Fibroblast of skin of left quadriceps (primary cell): ENCODE results near the gene LEKR1.
"Not testable (repeated sequence)": the region's sequence is repeated elsewhere in the genome, so short reads cannot be mapped to it uniquely, and the experiment has no call there.

Experiments used
- DNase-seq, 2 experiments: peaks; one replicate each; pipeline ENCODE4 v3.0.0-alpha.2; 2013; ENCODE audit warnings: low read depth in 2 of 2

The LEKR1 gene

DNA sequence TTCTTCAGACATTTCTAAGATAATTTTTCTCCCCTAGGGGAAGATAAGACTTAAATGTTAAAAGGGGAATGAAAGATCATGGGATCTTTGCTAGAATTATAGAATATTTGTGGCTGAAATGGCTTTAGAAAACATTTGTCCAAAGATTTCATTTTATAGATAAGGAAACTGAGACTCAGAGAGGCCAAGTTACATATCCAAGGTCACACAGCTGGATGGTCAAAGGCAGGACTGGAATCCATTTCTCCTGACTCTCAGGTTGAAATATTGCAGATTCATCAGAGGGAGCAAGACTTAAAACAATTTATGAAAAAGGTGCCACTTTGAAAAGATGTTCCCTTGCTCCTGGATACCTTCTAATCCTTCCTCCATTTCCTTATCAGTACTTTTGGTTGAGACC, 19.5 kb upstream of the LEKR1 start:
- DNase-seq = no peak

DNA sequence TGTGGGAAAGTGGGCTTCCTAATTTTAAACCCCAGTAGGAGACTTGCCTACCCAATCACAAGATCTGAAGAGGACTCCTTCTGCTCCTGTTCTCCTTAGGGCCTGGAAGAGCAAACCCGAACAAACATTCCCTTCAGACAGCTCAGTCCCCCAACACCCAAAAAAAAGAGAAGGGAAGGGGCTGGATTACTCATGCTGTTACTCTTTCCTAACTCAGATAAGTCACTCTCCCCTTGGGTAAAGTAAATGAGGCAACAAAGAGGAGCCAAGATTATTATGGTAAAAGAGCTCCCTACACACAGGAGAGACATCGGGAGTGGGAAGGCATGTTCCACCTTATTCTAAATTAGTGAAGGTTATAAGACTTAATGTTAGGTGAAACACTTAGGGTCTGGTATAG, 18.1 kb upstream of the LEKR1 start:
- DNase-seq = peak in 1 of 2 experiments; percentile 13

DNA sequence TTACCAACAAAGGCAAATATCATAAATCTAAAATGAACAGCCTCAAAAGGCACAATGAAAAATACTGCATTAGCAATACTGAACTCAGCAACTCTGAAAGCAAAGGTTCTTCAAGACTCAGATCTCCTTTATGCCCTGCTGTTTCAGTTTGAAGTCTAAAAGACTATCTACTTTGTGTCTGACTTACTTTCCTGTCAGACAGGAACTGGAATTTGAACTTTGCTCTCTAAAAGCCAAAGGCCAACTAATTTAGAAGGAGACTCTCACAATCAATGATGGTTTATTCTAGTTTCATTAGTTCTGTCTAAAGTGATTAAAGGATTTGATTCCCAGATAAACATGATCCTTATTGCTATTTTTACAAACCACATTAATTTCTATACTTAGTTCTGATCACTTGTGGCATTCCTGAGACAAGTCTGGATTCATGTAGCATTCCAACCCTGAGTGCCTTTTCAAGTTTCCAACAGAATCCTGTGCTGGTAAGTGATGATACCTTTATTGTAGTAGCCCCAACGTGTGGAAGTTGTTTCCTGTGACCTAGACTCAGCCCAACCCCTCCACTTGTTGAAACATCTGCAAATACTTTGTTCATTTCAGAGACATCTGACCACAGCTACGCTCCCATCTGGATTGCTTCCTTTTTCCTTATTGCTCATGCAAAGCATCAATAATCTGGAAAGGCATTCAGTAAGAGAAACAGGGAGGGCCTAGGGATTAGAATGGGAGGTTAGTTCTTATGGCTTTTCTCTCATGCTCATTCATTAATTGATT, 14.9 kb upstream of the LEKR1 start:
- DNase-seq = peak; percentile 77

DNA sequence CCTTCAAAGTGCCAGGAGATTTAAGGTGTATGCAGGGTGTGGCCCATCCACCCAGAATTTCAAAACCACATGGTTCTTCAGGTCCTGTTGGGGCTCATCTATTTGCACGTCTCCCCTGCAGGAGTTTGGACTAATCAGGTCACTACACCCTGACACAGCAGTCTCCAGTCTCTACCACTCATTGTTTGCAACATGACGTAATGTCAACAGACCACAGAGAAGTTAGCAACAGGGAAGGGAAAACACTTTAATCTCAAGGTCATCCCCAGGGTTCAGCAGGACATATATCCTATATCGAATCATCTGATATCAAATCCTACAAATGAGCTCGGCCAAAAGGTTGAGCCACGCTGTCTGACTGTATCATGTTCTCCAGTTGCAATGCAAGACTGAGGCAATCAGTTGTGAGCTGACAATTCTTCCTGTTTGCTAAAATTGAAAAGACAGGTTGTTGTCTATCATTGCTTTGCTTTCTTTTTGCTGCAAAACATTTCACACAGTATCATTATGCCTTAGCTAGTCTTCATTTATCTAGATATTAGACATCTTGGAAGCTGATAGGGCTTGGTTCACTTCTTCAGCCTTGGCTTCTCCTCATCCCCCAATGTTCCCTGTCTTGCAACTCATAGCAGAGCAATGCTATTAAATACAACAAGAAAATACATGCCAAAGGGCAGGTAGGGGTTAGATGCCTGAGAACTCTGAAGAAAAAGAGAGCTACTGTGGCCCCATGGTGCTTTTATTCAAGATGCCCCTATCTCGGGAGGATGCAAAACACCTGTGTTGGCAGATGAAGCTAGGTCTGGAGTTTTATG, 13.4 kb upstream of the LEKR1 start:
- DNase-seq = no peak

DNA sequence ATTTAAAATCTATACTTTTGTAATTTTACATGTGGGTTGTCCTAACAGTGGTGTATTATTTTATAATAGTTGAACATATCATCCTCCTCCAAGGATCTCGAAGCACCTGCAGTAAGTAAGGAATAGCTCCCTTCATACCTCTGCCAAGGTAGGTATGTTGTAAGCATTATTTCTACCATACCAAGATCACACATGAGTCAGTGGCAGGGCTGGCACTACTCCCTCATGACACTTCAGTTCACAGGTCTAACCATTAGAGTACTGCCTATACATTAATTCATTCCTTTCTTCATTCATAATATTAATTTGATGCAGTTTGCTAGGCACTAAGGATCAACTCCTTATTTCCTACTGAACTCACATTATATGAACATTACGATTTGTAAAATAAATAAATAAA, 11.9 kb upstream of the LEKR1 start:
- DNase-seq = no peak

DNA sequence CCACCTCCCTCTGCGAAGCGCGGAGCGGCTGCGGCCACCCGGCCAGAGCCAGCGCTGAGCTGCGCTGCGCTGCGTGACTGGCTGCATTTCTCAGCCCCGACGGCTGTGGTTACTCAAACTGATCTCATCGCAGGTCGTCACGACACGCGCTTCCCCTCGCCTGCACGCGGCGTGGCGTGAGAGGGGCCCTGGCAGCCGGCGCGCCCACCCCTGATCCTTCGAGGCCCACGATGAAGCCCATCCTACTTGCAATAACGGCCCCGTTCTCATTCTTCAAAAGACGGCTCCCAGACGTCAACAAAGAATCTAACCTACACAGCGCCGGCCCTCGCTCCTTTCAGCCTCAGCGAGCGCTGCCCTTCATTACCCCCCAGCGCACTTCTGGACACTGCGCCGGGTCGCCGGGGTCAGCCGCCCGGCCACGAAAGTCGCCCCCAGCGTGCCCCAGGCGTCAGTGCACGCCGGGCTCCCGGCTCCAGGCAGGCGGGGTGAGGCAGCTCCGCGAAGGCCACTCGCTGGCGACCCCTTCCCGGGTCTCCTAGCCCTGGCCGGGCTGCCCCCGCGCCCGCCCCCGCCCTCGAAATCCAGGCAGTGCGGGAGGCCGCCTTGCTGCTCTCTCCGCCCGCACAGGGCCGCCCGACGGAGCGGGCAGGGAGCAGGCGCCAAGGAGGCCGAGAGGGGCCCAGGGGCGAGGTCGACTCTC, 9.9 kb upstream of the LEKR1 start:
- DNase-seq = peak in 1 of 2 experiments; percentile 26

DNA sequence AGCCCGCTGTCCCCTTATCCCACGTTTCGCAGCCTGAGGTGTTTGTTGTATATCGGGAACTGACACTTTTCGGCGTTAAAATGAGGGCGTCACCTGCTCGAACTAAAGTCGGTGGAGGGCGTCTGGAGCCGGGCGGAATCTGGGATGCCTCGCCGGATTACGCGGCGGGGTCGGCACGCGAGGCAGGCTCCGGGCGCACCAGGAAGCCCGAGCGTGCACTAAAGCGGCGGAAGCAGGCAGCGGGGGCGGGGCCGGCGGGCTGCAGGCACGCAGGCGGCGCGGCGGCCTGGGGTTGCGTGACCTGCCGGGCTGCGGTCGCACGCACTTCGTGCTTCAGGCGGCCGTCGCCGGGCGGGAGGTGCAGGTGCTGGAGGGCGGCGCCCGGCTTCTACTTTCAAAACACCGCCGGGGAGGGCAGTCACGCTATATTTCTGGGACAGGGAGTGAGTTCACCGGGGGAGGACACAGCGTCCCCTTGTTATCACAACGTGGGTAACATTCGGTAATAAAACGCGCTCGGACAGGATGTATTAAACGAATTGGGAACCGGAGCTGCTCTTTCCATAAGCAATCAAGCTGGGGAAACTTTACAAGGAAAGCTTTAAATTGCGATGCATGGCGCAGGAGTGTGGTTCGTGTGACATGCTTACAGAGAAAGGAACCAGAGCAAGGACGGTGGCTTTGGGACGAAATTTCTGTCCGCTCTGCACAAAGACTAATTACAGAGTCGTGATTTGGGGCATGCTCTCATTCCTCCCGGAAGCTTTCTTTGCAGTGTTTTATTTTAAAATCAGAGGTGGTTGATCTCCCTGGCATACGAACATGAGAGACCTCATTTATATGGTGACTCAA, 9.1 kb upstream of the LEKR1 start:
- peak; percentile 54 to 56 for DNase-seq

DNA sequence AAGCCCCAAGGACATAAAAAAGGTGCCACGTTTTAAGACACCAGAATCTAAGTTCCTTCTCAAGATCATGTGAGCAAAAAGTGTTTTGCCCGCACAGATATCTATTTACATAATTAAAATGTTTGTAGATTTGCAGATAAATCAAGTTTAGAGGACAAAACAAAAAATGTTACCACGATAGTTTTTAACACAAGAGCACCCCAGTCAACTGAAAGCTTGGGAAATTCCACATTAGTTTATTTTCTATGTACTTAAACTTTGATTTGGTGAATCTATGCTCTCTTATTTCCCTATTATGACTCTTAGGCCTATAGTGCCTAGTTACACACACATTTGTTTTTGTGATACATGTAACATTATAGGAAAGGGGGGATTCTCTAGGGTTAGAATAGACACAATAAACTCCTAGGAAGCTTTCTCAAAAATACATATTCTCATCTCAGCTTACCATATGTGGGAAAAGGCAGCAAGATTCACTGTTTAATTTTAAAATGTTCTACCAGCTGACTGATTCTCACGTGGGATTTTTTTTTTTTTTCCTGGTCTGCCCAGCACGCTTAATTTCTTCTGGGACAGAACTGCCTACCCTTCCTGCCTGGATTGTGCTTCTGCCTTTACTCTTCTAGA, 8.4 kb upstream of the LEKR1 start:
- DNase-seq = no peak

DNA sequence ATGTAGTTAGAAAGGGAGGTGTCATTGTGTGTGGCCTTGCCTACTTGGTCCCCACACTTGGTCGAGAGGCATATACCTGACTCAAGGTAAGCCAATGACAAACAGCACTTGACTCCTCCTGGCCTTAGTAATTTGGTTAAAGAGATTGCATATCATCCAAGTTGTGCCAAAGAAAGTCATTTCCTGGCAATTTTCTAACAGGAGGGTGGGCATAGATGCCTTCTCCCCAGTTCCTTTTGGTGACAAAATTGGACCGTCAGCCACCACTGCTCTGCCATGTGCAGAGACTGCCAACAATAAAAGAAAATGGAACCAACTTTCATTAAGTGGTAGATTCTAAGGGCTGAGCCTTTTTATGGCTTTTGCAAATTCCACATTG, 7.9 kb upstream of the LEKR1 start:
- no peak for DNase-seq

DNA sequence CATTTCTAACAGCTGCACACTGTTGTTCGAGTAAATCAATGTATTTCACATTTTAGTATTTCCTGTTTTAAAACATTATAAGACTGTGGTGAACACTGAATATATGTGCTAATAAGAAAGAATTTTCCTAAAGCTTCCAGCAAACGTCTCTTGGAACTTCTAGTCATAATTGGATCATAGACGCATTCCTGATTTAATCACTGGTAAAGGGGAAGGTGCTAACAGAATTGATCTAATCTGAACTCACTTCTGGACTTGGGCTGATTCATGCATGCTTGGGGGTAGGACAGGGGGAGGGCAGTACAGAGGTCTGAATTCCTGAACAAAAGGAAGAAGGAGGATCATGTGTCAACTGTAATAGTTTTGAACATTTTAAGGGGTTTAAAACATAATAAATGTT, 7.3 kb upstream of the LEKR1 start:
- peak; percentile 88 to 91 for DNase-seq

DNA sequence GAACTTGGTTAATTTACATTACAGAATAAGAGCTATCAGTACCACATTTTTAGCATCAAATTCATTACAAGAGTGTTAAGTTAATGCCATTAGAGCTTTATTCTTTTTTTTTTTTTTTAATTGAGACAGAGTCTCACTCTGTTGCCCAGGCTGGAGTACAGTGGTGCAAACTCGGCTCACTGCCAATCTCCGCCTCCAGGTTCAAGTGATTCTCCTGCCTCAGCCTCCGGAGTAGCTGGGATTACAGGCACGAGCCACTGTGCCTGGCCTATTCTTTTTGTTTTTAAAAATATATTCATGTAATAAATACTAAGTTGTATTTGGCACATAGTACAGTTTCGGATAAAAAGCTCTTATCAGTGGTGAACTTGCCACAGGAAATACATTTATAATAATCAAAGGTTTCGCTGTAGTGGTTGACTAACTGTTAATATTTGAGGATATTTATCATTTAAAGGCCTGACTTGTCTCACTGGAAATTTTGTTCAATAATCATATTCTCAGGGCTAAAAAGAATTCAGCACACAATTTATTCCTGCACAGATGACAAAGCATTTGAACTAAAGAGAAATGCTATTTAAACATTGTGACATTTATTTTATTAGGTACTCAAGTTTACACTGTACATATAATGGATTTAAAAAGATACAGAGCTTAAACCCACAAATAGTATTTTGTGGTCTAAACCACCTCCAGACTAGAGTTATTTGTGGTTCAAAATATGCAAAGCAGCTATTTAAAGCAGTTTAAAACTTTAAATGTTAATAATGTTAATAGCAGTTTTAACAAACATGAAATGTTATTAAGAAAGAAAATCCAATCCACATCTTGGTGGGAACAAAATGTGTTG, 6.1 kb upstream of the LEKR1 start:
- DNase-seq = peak in 1 of 2 experiments; percentile 30

DNA sequence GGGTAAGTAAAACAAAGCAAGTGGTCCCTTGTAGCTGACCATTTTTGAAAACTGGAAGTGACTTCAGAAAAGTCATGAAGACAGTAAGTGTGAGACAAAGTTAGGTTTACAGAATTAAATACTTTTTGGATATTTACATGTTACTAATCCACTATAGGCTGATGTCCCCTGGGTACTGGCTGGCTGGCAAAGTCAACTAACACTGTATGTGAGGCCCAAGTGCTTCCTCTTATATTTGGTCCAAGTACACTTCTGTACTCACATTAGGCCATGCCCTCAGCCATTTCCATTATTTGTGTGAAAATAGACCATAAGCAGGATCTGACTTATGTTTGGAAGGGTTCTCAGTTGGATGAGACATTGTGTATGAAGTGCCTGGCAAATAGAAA, 5.5 kb upstream of the LEKR1 start:
- no peak for DNase-seq

DNA sequence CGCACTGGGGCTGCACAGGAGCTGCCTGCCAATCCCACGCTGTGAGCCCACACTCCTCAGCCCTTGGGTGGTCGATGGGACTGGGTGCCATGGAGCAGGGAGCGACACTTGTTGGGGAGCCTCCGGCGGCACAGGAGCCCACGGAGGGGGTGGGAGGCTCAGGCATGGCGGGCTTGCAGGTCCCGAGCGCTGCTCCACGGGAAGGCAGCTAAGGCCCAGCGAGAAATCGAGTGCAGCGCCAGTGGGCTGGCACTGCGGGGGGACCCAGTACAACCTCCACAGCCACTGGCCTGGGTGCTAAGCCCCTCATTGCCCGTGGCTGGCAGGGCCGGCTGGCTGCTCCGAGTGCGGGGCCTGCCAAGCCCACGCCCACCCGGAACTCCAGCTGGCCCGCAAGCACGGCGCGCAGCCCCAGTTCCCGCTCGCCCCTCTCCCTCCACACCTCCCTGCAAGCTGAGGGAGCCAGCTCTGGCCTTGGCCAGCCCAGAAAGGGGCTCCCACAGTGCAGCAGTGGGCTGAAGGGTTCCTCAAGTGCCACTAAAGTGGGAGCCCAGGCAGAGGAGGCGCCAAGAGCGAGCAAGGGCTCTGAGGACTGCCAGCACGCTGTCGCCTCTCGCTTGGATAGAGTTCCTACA, 3.4 kb upstream of the LEKR1 start:
- not testable (repeated sequence) for DNase-seq

DNA sequence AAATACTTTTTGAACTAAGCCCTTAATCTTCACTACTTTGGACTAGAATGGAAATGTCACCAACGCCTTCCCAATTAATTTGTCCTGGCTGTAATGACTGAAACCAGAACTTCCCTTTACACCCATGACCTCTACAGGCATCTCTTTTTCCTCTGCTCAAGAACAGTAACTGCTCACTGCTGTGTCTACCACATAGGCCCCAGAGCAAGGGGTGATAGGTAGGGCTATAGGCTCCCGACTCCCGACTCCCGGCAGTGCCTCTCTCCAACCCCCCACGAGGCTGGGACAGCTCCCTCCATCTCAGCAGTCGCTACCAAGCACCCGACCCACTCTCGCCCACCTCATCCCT, 384 bp upstream of the LEKR1 start:
- DNase-seq = no peak

DNA sequence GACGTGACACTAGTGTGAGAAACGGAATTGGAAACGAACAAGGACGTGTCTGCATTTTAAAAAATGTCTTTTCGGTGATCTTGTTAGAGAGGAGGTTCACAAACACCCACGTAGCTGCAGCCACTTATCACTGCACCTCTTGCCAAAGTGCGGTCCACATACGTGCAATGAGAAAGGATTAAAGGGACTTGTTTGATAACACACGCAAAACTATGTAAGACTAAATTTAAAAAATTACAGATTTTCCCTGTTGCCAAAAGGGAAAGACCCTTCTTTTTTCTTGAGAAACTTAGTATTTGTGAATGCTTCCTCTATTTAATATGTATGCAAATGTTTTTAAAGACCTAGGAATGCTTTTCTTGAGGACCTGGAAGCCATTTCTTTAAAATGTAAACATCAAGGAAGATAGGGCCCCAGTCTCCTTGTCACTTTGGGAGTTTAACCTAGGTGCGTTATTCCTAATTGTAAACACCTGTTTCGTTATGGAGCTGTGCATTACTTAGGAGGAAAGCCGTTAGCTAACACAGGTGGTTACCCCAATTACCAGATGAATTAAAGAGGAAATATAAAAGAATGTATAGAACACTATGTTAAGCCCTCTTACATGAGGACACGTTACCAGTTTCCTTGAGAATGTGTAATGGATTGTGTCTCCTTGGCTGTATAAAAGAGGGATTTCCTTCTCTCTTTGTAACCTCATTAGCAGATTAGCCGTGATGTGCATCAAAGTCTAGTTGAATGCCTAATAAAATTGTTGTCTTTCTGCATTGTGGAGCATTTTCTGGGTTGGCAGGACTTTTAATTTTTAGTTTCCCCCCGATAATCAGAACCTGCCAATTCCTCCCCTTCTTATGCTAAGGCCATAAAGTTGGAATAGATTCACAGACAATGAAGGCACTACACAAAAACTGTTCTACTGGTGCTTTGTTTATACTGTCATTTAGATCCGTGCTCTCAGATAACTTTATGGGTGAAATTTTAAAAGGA, 1.0 kb downstream of the LEKR1 start:
- no peak for DNase-seq

DNA sequence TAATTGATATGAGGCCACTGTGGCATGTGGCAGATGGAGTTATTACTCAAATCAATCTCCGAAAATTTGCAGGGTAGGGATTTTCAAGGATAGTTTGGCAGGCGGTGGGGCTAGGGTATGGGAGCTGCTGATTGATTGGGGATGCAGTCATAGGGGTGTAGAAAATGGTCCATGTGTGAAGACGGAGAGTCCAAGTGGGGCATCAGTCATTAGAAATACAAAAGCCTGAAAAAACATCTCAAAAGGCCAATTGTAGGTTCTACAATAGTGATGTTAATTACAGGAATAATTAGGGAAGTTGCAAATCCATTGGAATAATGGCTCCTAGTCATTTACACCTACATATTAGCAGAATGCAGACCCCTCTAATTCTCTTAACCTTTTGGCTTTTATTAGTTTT, 4.9 kb downstream of the LEKR1 start:
- DNase-seq = no peak

DNA sequence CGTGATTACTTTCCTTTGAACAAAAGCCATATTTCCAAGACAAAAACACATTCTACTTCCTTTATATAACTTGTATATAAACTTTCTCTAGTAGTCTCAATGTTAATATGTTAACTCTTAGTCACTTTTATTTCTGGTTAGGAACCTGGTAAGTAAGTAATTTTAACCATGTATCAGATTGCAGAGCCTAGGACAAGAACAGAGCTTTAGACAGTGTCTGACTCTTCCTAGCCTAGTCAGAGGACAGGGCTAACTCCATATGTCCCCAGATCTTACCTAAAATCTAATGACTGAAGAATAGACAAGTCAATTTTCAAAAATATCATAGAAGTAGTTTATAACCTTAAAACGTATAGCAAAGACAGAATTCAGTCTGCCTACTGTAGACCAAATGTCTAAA, 8.3 kb downstream of the LEKR1 start:
- DNase-seq = no peak

DNA sequence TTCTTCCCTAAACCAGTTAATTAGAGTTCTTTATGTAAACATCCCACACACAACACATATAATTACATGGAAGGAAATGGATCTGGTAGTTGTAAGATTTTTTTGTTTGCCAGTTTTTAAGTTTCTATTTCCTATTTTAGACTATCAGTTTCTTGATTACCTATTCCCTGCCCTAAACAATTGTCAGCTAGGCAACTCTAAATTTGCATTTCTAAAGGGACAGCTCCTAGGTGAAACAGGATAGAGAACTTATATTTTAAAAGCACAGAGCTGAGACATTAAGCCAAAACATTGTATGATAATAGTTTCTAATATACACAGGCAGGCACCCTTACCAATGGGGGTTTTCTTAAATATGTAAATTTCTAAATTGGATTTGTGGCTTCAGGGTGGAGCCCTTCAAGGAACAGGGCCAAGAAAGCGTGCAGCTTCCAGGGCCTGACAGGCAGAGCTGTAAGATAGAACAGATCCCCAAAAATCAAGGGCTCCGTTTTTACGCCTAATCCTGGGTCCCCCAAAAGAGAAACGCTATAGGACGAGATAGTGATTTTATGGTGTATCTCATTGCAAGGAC, 8.9 kb downstream of the LEKR1 start:
- DNase-seq = no peak
